Tibial artery (tissue), 4 donors: Measurements from ENCODE around the gene SERPINF2.
"Not testable (repeated sequence)": the region's sequence is repeated elsewhere in the genome, so short reads cannot be mapped to it uniquely, and the experiment has no call there.

Experiments
- DNase-seq, 2 donors: peaks; one replicate each; pipeline ENCODE4 v3.0.0-alpha.2; 2019
- H3K27ac ChIP-seq, 2 donors: fragments of 200-600 bp; sonication (generic) in 1 of 2; 1 replicate in 1 of 2; 2 replicates in 1 of 2; pipeline ENCODE4 v1.5.1; 2018 to 2019; ENCODE audit warnings: mild to moderate bottlenecking in 1 of 2
- H3K27me3 ChIP-seq, 2 donors: fragments of 200-600 bp; sonication (generic) in 1 of 2; one replicate each; pipeline versions ENCODE4 v1.5.1 to v1.6.0; 2016 to 2019
- H3K36me3 ChIP-seq, 3 donors: fragments of 200-600 bp; sonication (generic) in 2 of 3; one replicate each; pipeline ENCODE4 v1.5.1; 2016 to 2019; ENCODE audit warnings: mild to moderate bottlenecking in 2 of 3
- H3K4me1 ChIP-seq, 4 donors: fragments of 200-600 bp; sonication (generic) in 2 of 4; 1 replicate in 3 of 4; 2 replicates in 1 of 4; pipeline ENCODE4 v1.5.1; 2016 to 2019
- H3K4me3 ChIP-seq, 2 donors: fragments of 200-600 bp; sonication (generic) in 1 of 2; 1 replicate in 1 of 2; 2 replicates in 1 of 2; pipeline ENCODE4 v1.5.1; 2018 to 2019; ENCODE audit warnings: mild to moderate bottlenecking in 2 of 2
- H3K9me3 ChIP-seq, 3 donors: fragments of 200-600 bp; sonication (generic) in 1 of 3; one replicate each; pipeline ENCODE4 v1.5.1; 2016 to 2019
- intact Hi-C: fragments of 100-400 bp; cut with DNase I; formaldehyde crosslinking; loops from one replicate; pipeline ENCODE4 v1.15.0; 2023; ENCODE audit warnings: low total_unique reads
- TF ChIP-seq, protein P1 (sequence below), 2 experiments: fragments of 200-600 bp in 1 of 2; fragments of 450-650 bp in 1 of 2; IDR thresholded peaks; one replicate each; pipeline ENCODE4 v1.5.1; 2017 to 2019; ENCODE audit warnings: antibody characterized with exemption in 2 of 2, mild to moderate bottlenecking in 1 of 2, moderate library complexity in 1 of 2

Gene SERPINF2

DNA sequence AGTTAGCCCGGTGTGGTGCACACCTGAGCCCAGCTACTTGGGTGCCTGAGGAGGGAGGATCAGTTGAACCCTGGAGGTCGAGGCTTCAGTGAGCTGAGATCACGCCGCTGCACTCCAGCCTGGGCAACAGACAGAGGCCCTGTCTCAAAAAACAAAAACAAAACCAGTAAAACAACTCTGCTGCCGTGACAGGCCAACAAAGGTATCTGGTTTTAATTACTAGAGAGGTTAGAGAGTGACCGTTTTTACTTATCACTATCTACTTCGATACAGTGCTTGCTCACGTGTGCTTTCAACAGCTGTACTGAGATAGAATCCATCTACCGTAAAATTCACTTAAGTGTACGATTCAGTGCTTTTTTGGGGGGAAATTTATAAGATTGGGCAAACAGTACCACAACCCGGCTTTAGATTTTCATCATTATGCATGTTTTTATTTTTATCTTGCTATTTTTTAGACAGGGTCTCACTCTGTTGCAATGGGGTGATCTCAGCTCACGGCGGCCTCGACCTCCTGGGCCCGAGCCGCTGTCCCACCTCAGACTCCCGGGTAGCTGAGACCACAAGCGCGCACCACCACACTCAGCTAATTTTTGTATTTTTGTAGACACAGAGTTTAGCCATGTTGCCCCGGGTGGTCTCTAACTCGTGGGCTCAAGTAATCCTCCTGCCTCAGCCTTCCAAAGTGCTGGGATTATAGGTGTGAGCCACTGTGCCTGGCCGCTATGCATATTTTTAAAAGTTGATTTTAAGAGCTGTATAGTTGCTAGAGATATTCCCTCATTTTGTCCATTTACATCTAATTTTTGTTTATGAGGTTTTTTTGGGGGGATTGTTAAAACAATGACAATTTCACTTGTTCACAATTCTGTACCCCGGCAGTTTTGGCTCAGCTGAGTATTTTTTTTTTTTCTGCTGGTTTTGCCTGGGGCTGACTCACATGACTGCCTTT is 50.1 kb downstream of the SERPINF2 start:
- Histone ChIP-seq H3K4me3 (no peak overlapping the region), H3K4me1 (peaks cover 0 to 46% (median 19%) of the 10 kb centered on the region in 4 donors), H3K36me3 (no peaks in the 10 kb centered on the region), H3K27ac (no peak overlapping the region), H3K27me3 (no peaks in the 10 kb centered on the region), H3K9me3 (no peaks in the 10 kb centered on the region)
- intact Hi-C loops: no loop called here
- TF ChIP-seq, protein P1, sequence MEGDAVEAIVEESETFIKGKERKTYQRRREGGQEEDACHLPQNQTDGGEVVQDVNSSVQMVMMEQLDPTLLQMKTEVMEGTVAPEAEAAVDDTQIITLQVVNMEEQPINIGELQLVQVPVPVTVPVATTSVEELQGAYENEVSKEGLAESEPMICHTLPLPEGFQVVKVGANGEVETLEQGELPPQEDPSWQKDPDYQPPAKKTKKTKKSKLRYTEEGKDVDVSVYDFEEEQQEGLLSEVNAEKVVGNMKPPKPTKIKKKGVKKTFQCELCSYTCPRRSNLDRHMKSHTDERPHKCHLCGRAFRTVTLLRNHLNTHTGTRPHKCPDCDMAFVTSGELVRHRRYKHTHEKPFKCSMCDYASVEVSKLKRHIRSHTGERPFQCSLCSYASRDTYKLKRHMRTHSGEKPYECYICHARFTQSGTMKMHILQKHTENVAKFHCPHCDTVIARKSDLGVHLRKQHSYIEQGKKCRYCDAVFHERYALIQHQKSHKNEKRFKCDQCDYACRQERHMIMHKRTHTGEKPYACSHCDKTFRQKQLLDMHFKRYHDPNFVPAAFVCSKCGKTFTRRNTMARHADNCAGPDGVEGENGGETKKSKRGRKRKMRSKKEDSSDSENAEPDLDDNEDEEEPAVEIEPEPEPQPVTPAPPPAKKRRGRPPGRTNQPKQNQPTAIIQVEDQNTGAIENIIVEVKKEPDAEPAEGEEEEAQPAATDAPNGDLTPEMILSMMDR (IDR thresholded peaks at IDR 0.05): no peak
- DNase-seq: no peak

DNA sequence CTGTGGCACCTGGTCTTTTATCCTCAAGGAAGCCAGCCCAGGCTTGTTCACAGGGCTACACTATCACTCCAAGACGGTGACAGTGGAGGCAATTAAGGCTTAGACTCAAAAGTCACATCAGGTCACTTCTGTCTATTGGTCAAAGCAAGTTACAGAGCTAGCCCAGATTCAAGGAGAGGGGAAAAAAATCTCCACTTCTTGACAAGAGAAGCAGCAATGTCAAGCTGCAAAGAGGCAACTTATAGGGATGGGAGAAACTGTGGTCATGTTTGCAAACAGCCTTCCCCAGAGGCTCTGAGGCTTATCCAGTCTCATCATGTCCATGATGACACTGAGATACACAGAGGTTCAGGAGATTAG is 50.8 kb downstream of the SERPINF2 start:
- Histone ChIP-seq H3K36me3 (no peaks in the 10 kb centered on the region), H3K27me3 (no peaks in the 10 kb centered on the region), H3K9me3 (no peaks in the 10 kb centered on the region), H3K4me3 (no peak overlapping the region), H3K4me1 (peaks cover 0 to 46% (median 15%) of the 10 kb centered on the region in 4 donors), H3K27ac (no peak overlapping the region)
- intact Hi-C loops: no loop called here
- DNase-seq: no peak
- TF ChIP-seq, protein P1 (IDR thresholded peaks at IDR 0.05): no peak

DNA sequence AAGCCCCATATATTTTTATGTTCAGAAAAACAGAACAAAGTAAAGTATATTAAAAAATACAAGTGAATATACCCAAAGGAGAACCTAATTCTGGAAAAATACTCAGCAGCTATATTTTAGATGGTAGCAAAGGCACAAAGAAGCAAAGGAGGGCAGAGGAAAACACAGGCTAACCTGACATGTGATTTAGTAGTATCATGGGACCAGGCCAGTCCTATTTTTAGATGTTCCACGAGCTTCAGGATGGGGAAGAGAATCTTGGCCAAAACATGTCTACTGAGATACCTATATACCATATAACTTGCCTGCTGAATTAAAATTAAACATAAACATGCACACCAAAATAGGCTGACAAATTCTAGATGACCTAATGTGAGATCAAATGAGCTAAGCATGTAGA is 54.1 kb downstream of the SERPINF2 start:
- DNase-seq: no peak
- no peak overlapping the region for H3K4me3 ChIP-seq
- TF ChIP-seq, protein P1 (IDR thresholded peaks at IDR 0.05): peak in 1 of 2 experiments; percentile 6
- no peaks in the 10 kb centered on the region for H3K9me3 ChIP-seq
- peak overlapping the region; percentile 82 to 83 for H3K27ac ChIP-seq
- no peaks in the 10 kb centered on the region for H3K27me3 ChIP-seq
- H3K36me3 ChIP-seq: peaks cover 6 to 24% (median 17%) of the 10 kb centered on the region in 3 donors
- H3K4me1 ChIP-seq: peaks cover 0 to 28% (median 15%) of the 10 kb centered on the region in 4 donors
- intact Hi-C loops: no loop called here

DNA sequence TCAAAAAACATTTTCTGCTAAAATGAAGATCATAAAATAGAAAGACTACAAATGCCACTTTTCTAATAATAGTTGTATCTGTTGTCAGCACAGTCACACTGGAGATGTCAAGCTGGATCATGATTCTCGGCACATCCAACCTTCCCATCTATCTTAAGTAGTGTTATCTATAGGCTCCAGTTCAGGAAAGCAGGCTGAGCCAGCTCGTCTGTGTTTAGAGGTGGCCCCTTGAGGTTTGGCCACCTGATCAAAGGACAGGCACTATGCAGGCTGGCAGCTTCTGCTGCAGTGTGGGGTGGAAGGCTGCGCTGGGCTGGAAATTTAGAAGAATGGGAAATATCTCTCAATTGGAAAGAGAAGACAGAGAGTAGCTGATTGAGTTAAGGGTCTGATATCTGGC is 54.7 kb downstream of the SERPINF2 start:
- no peaks in the 10 kb centered on the region for H3K9me3 ChIP-seq
- intact Hi-C loops: no loop called here
- no peaks in the 10 kb centered on the region for H3K27me3 ChIP-seq
- H3K27ac ChIP-seq: peak overlapping the region; percentile 82 to 83
- no peak overlapping the region for H3K4me3 ChIP-seq
- H3K4me1 ChIP-seq: peaks cover 0 to 28% (median 15%) of the 10 kb centered on the region in 4 donors
- TF ChIP-seq, protein P1 (IDR thresholded peaks at IDR 0.05): no peak
- peaks cover 6 to 29% (median 17%) of the 10 kb centered on the region in 3 donors for H3K36me3 ChIP-seq
- DNase-seq: no peak

DNA sequence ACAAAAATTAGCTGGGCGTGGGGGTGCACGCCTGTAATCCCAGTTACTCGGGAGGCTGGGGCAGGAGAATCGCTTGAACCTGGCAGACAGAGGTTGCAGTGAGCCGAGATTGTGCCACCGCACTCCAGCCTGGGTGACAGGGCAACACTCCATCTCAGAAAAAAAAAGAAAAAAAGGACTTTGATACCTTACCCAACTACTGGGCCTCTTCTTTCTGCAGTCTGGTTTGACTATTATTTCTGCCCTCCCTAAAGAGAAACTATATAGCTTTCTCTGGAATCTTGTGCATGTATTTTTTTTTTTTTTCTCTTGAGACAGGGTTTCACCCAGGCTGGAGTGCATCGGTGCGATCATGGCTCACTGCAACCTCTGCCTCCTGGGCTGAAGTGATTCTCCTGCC is 55.2 kb downstream of the SERPINF2 start:
- intact Hi-C loops, H3K9me3 ChIP-seq, DNase-seq, H3K27me3 ChIP-seq, H3K4me3 ChIP-seq: not testable (repeated sequence)
- Histone ChIP-seq H3K27ac (peak overlapping the region; percentile 82 to 83), H3K4me1 (peaks cover 0 to 28% (median 15%) of the 10 kb centered on the region in 4 donors), H3K36me3 (peaks cover 6 to 34% (median 19%) of the 10 kb centered on the region in 3 donors)

DNA sequence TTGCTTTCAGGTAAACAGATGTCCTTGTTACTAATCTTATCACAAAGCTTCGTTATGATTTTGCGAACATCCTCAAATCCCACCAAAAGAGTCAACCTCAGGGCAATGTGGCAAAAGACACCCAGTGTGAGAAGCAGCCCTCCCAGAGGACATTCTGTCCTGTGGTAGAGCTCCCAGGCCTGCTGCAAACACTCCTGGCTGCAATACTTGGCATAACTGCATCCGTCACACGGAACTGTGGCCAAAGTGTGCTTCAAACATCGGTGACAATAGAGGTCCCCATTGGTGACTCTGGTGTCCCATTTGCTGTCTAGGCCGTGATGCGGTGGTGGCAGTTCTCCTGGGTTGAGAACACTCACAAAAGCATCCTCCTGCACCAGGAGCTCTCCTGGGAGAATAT is 57.6 kb downstream of the SERPINF2 start:
- intact Hi-C loops: no loop called here
- Histone ChIP-seq H3K27me3 (no peaks in the 10 kb centered on the region), H3K4me3 (no peak overlapping the region), H3K36me3 (peaks cover 6 to 52% (median 30%) of the 10 kb centered on the region in 3 donors), H3K27ac (no peak overlapping the region), H3K4me1 (peaks cover 0 to 28% (median 15%) of the 10 kb centered on the region in 4 donors), H3K9me3 (no peaks in the 10 kb centered on the region)
- no peak for DNase-seq
- TF ChIP-seq, protein P1 (IDR thresholded peaks at IDR 0.05): no peak
